ENCODE data around the gene PLCL1.

Gene PLCL1

DNA sequence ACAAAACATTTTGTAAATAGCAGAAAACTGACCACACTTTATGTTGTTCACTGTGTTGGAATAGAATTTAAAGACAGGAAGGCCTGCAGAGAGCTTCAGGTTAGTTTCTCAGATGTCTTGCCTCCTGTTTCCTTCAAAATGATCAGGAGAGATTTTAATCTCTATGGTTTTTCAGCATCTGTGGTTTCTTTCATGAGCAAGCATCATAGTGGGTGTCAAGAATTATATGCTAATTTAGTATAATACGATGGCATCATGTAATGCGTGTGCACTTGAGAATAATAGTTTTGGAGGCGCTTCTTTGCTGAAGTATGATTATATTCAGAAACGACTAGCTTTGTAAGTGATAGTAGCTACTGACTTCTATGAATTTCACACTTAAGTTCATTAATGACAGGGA, 149.9 kb downstream of the PLCL1 start:
- no peak for DNase-seq (ENCODE audit: low spot score)

DNA sequence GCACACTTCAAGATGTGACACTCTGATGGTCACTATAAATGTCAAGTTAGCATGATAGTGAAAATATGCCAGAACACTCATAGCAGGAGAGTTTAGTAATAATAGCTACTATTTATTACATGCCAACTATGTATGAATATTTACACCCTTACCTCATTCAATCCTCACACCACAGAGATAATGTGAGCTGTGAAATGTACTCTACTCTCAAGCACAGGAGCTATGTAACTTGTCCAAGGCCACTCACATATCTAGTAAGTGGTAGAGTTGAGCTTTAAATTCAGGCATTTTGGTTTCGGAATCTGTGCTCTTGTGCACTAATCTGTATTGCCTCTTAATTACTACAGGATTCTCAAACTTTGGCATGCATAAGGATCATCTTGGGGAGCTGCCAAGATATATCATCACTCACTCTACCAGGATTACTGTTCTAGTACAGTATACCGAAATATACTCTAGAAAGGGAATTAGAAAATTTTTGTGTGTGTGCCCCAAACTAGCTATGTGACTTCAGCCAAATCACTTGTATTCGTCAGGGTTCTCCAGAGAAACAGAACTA, 154.3 kb downstream of the PLCL1 start:
- no peak for DNase-seq (ENCODE audit: low spot score)

DNA sequence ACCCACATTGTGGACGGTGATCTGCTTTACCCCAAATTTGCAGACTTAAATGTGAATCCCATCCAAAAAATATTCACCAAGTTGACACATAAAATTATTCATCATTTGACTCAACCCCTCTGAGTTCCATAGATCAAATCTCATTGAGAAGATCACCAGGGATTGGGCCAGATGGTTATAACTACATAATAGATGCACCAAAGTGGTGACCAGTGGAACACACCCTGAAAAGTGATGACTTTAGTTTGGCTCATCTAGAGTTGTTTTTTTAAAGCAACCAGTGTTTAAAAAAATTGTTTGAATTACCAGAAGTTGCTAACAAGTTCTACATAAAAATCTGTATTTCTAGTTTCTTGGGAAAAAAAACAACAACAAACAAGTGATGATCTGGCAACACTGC, 155.0 kb downstream of the PLCL1 start:
- DNase-seq (ENCODE audit: low spot score) = no peak

GRCh38 chr2:197960786-197961185, 156.4 kb downstream of the PLCL1 start:
- no peak for DNase-seq (ENCODE audit: low spot score)

- no peak for DNase-seq (ENCODE audit: low spot score)
Measured at GRCh38 chr2:197964720-197965119, 160.3 kb downstream of the PLCL1 start.

- no peak for DNase-seq (ENCODE audit: low spot score)
Measured at GRCh38 chr2:197965756-197966155, 161.4 kb downstream of the PLCL1 start.

DNA sequence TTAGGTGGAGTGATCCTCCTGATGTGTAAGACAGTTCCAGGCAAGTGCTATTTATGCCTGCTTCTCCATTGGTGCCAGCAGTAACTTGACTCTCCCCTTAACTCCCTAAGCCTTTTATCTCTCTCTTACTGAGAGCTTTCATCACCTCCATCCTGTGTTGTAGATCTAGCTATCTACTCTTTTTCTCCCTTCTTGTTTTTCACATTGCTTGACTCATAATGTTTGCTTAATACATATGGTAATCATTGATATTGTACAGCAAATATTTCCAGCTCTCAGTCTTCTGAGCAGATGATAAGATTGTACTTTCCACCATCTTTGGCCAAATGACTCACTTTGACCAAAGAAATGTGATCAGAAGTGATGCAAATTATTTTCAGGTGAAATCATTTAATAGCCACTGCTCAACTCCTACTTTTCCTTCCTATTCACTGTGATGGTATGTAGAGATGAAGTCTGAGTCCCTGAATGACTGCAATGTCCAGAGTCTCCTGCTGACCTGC, 165.0 kb downstream of the PLCL1 start:
- peak; percentile 6 for DNase-seq (ENCODE audit: low spot score)

DNA sequence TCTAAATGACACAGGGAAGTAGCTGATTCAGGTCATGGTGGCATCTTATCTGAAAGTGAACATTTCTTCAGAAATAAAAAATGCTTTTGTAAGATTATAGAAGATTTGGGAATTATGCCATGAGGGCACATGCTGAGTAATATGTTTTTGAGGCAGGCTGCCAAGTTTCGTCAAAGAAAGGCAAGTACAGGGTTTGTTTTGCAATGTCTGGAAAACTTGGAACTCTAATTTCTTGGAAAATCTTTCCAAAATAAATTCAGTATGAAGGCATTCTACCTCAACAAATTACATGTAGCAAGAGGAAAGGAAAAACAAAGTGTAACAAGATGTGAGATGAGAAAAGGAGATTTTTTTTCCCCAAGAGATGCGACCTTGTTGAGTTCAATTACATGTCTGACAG, 167.7 kb downstream of the PLCL1 start:
- peak; percentile 33 for DNase-seq (ENCODE audit: low spot score)

DNA sequence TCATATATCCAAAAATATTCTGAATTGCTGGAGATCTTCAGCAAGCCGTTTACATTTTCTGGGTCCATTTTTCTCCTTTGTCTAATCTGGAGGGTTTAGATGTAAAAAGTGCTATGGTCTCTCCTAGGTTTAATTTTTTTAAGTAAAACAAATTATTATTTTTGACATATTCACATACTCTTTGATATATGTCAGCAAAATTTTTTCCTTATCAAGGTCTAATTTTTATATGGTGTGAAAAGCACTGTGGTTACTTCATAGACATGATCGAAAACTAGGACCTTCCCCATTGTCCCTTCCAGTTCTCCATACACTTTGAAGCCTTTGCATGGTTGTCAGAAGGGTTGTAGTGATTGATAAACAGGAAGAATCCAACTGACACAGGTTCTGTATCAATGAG, 168.2 kb downstream of the PLCL1 start:
- no peak for DNase-seq (ENCODE audit: low spot score)

GRCh38 chr2:197973772-197974171, 169.4 kb downstream of the PLCL1 start:
- no peak for DNase-seq (ENCODE audit: low spot score)

- no peak for DNase-seq (ENCODE audit: low spot score)
Measured at GRCh38 chr2:197975931-197976519, 171.6 kb downstream of the PLCL1 start.

GRCh38 chr2:197978971-197979370, 174.6 kb downstream of the PLCL1 start:
- DNase-seq (ENCODE audit: low spot score) = no peak

GRCh38 chr2:197982565-197982964, 178.2 kb downstream of the PLCL1 start:
- DNase-seq (ENCODE audit: low spot score) = no peak

DNA sequence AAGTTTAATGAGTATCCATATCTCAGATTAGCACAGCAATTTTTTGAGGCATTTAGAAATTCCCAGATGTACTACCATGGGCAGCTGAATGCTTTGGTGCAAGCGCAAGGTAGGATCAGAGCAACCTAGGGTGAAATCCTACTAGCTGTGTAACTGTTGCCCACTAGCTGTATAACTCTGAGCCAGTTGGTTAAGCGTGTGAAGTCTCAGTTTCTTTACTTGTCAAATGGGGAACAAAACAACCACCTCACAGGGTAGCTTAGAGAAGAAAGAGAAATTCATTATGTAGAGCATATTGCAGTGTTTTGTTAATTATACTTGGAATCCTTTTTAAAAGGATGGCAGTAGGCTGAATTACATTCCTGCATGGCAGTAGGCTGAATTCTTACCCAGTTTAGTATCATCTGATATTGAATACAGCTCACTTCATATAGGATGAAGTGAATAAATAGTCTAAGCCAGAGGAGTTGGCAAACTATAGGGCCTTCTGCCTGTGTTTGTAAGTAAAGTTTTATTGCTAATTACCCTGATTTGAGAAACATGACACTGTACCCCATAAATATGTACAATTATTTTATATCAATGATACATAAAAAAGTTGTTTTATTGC, 180.7 kb downstream of the PLCL1 start:
- no peak for DNase-seq (ENCODE audit: low spot score)

DNA sequence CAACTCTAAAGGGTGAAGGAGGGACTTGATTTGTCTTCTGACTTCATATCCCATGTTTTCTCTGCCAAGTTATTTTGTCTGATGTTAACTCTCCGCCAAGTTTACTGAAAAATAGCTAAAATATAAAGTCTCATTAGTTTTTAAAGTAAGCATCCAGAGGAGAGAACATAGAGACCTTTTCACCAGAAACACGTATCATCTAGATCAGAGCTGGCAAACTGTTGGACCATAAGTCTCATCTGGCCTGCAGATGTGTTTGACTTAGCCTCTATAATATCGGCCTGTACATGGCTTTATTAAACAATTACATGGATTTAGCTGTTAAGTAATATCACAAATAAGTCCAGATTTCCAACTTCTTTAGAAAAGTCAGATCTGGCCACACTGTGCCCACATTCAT, 182.6 kb downstream of the PLCL1 start:
- DNase-seq (ENCODE audit: low spot score) = no peak

DNA sequence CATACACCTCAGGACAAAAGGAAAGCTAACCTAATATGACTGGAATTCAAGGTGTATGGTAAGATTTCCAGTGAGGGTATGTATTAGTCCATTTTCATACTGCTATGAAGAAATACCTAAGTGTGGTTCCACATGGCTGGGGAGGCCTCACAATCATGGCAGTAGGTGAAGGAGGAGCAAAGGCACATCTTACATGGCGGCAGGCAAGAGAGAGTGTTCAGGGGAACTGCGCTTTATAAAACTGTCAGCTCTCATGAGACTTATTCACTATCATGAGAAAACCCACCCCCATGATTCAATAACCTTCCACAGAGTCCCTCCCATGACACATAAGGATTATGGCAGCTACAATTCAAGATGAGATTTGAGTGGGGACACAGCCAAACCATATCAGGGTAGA, 186.0 kb downstream of the PLCL1 start:
- DNase-seq (ENCODE audit: low spot score) = no peak

GRCh38 chr2:197992482-197993133, 188.2 kb downstream of the PLCL1 start:
- no peak for DNase-seq (ENCODE audit: low spot score)

- no peak for DNase-seq (ENCODE audit: low spot score)
Measured at GRCh38 chr2:197993363-197993762, 189.0 kb downstream of the PLCL1 start.

- no peak for DNase-seq (ENCODE audit: low spot score)
Measured at GRCh38 chr2:197993830-197994229, 189.4 kb downstream of the PLCL1 start.

- DNase-seq (ENCODE audit: low spot score) = no peak
Measured at GRCh38 chr2:197994751-197995150, 190.4 kb downstream of the PLCL1 start.

DNA sequence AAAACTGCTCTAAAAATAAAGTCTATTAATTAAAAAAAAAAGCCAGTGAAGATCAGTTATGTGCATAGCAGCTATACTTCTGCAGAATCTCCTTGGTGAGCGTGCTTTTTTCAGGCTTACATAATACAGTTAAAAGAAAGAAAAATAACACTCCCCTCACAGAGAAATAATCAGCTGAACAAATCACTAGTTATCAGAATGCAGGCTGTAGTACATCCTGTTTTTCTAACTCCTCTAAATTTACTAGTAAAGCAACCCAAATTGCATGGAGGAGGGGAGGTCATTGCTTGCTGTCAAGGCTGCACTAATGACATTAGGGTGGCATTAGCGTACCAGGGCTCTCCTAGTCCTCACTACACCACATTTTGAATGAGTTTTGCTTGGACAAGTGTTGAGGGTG, 192.2 kb downstream of the PLCL1 start:
- DNase-seq (ENCODE audit: low spot score) = no peak

DNA sequence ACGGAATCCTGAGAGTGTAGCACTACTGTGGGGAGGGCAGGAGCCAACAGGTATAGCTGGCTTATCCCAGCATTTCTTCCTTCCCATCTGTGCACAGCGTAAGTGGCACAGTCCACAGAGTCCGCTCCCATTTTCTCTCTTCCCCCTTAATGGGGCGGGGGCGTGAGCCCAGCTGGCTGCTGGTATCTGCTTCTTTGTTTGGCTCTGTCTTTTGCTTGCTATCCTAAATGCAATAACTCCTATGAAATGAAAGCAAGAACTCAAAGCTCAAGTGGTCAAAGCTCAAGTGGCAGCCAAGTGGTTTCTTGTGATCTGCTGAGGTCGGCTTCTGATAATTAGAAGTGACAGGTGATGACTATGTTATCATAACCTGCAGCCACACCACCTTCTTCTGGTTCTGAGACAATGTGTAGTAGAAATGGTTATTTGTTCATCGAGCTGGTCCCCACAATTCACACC, 192.7 kb downstream of the PLCL1 start:
- no peak for DNase-seq (ENCODE audit: low spot score)

- DNase-seq (ENCODE audit: low spot score) = no peak
Measured at GRCh38 chr2:197998702-197999101, 194.3 kb downstream of the PLCL1 start.
